ENCODE measurements around the gene PGAP6.
"Not testable (repeated sequence)": the region's sequence is repeated elsewhere in the genome, so short reads cannot be mapped to it uniquely, and the experiment has no call there.

The PGAP6 gene

GRCh38 chr16:401468-402348 lies 19.9 kb upstream of the PGAP6 start, which contains the start of gene DECR2:
Gene DECR2, plus strand, starts transcription at chr16:401885. Its CDS starts 79 bp downstream, at chr16:401964.
- DNase-seq: peak; percentile 69

DNA sequence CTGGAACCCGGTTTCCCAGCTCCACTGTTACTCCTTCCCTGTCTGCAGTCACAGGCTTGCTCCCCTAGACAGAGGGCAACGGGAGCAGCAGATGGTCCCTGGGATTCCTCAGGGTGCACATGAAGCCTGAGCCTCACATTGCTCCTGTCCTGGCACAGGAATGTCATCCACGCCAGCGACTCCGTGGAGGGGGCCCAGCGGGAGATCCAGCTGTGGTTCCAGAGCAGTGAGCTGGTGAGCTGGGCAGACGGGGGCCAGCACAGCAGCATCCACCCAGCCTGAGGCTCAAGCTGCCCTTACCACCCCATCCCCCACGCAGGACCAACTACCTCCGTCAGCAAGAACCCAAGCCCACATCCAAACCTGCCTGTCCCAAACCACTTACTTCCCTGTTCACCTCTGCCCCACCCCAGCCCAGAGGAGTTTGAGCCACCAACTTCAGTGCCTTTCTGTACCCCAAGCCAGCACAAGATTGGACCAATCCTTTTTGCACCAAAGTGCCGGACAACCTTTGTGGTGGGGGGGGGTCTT lies 18.3 kb upstream of the PGAP6 start:
- DNase-seq: no peak

- DNase-seq: no peak
Measured at GRCh38 chr16:399340-400019, 17.7 kb upstream of the PGAP6 start.

DNA sequence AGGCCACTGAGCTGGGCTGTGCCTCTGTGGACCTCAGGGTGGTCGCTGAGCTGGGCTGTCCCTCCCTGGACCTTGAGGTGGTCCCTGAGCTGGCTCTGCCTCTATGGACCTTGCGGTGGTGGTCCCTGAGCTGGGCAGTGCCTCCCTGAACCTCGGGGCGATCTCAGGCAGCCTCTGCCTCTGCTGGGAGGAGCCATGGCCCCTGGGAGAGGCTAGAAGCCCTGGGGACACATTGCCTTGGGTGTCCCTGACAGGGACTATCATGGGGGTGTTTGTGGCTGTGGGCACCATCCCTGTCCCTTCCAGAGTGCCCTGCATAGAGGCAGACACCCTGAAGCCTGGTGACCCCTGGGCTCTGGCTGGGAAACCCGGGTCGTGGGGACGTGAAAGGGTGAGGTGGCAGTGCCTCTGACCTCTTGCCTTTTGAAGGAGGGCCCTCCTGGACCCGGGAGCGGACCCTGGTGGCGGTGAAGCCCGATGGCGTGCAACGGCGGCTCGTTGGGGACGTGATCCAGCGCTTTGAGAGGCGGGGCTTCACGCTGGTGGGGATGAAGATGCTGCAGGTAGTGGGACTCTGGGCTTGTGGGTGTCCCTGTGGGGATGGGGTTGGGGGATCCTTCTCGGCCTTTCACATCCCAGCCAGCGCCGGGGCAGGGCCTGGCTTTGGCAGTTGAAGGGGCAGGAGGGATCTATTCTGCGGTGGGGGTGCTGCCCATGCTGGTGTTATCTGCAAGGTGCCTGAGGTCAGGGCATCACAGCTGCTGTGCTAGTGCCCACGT lies 17.0 kb upstream of the PGAP6 start:
- no peak for DNase-seq

DNA sequence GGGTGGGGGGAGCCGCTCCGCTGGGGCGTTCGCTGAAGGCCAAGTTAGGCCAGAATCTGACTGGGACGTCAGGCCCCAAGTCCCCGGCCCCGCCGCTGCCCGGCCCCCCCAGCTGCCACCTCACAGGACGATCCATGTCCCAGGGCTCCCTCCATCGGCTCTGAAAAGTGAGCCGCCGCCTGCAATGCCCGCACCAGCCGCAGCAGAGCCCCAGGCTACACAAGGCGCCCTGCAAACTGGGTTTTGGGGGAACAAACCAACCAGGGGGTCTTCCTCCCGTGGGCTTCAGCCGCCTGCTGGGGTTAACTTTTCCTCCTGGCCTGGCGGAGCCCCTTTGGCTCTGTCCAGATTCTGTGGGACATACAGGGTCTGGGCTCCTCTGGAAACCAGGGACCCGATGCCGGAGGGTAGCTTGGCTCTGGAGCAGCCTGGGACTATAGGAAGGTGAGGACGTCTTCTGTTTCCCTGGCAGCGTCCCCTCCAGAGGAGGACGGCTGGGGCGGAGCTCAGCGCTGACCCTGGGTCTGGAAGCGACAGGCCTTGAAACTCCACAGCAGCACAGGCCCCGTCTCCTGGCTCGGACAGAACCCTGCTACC lies 16.1 kb upstream of the PGAP6 start:
- DNase-seq: no peak

DNA sequence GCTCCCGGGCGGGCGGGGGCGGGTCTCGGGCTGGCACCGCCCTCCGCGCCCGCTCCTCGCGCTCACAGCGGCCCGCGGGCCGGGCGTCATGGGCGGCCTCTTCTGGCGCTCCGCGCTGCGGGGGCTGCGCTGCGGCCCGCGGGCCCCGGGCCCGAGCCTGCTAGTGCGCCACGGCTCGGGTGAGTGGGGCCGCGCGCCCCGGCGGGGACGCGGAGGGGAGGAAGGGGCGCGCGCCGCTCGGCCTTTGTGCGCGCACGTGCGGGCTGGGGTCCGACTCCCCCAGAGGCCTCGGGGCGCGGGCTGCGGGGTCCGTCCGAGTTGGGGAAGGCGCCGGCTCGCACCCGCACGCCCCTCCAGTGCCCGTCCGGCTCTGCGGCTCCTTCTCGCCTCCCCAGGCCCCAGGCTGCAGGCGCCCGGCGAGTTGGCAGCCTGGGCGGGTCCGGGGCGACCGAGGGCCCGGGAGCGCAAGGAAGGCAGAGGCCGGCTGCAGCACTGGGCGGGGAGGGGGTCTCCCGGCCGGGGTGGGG lies 15.4 kb upstream of the PGAP6 start, which contains the start of gene NME4:
Gene NME4 (plus strand): TSS at position 65 of the 527 bp plus-strand sequence. CDS start 24 bp downstream, at position 89.
- DNase-seq: no peak

- DNase-seq: no peak
Measured at GRCh38 chr16:396605-397004, 14.8 kb upstream of the PGAP6 start.

- DNase-seq: peak; percentile 49
Measured at GRCh38 chr16:396199-396598, 14.4 kb upstream of the PGAP6 start.

GRCh38 chr16:392450-393030 lies 10.8 kb upstream of the PGAP6 start:
- no peak for DNase-seq

DNA sequence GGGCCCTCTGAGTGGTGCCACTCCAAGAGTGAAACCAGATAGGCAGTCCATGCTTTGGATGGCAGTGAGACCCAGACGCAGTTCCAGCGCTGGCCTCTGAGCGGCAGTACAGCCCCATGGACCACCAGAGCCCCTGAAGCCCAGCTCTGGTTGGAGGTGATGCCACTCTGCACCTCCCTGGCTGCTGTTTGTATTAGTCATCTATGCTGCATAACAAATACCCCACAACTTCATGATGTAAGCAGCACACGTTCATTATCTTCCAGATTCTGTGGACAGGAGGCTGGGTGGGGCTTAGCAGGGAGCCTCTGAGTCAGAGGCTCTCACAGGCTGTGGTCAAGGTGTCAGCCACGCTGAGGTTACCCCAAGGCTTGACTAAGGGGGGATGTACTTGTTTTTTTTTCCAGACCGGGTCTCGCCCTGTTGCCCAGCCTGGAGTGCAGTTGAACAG lies 10.1 kb upstream of the PGAP6 start:
- no peak for DNase-seq

- DNase-seq: no peak
Measured at GRCh38 chr16:389352-389751, 7.6 kb upstream of the PGAP6 start.

DNA sequence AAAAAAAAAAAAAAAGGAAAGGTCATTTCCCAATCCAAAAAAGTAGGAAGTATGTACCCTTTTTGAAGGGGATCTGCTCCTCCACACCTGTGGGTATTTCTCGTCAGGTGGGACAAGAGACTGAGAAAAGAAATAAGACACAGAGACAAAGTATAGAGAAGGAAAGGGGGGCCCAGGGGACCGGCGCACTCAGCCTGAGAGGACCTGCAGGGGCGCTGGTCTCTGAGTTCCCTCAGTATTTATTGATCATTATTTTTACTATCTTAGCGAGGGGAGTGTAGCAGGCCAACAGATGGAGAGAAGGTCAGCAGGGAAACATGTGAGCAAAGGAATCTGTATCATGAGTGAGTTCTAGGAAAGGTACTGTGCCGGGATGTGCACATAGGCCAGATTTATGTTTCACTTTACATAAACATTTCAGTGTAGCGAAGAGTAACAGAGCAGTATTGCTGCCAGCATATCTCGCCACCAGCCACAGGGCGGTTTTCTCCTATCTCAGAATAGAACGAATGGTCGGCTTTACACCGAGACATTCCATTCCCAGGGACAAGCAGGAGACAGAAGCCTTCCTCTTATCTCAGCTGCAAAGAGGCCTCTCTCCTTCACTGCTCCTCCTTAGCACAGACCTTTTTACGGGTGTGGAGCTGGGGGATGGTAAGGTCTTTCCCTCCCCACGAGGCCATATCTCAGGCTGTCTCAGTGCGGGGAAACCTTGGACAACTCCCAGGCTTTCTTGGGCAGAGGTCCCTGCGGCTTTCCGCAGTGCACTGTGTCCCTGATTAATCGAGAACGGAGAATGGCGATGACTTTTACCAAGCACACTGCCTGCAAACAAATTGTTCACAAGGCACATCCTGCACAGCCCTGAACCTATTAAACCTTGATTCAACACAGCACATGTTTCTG lies 6.2 kb upstream of the PGAP6 start:
- DNase-seq: not testable (repeated sequence)

GRCh38 chr16:386641-387156 lies 4.9 kb upstream of the PGAP6 start:
- no peak for DNase-seq

DNA sequence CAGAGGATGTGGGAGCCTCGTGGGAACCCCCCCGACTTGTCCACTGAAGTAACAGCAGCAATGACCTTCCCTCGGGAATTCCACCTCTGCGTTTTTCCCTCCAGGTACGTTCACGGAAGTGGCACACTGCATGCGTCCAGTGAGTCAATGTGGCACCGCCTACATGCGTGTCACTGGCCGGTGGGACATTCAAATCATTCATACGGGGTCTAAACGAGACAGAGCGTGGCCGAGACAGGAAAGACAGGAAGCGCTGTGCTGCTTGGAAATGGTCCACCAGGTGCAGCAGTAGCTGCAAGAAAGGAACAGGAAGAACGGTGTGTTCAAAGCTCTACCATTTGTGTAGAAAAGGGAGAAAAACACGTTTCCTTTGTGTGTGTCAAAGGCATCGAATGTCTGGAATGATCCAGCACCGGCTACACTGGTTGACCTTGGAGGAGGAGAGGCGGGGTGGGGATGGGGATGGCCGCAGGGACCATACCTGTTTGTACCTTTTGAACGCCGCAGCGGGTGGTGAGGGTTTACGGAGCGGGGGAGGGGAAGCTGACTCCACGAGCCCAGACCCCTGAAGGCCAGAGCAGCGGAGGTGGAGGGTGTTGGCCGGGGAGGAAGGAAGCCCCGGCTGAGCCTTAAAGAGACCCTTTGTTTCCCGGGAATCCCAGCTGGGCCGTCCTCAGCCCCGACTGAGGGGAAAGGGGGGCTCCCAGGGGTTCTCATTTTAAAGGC lies 1.7 kb upstream of the PGAP6 start:
- peak; percentile 29 for DNase-seq

DNA sequence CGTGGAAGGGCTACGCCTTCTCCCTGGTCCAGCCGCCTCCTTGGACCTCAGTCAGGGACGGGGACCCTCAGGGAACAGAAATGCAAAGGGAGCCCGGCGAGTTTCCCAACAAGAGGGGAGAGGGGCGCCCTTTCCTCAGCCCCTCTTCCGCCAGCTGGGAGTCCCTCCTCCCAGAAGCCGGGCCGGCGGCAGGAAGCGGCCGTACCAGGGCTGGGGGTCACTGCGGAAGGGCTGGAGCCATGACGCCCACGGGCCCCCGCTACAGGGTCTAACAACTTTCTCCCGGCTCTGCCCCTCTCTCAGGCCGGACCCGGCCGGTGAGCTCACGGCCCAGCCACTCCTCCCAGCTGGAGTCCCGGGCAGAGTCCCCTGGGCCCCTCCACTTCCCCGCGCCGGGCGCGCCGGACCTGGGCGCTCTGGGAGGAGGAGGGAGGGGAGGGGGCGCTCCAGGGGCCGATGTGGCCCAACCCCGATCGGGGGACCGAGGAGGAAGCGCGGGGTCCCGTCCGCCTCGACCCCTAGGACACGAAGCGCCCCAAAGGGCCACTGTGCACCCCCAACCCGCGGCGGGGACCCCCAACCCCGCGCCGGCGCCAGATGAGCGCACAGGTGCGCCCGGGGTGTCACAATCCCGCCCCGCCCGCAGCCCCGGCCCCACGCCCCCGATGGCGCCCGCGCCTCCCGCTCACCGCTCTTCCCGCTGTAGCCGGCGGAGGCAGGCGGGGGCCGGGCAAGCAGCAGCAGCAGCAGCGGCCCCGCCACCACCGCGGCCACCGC lies 578 bp downstream of the PGAP6 start:
- DNase-seq: no peak

GRCh38 chr16:380762-381011 lies 1.1 kb downstream of the PGAP6 start:
- DNase-seq: no peak

GRCh38 chr16:379961-380761 lies 1.6 kb downstream of the PGAP6 start:
- DNase-seq: no peak
